ENCODE data around the gene FXYD1. TPM values are rescaled to one million over a fixed set of nuclear protein-coding genes. Genes with fewer than 3 reads are reported as not detected.
A peak's percentile ranks its signal among the peaks of the same experiment; 100 is the strongest.

FXYD1 gene
- not detected for polyA plus RNA-seq (2012; ENCODE audit: missing spikeins)

- FAIRE-seq (no peak), DNase-seq (ENCODE audit: insufficient read length) (no peak)
- TF ChIP-seq TAF1 (IDR thresholded peaks at IDR 0.05; ENCODE audit: borderline replicate concordance, low read depth, low read length): no peak
Observed at GRCh38 chr19:35138305-35138892, at the start of gene FXYD1. Gene FXYD1 (plus strand): TSS chr19:35138824. CDS start chr19:35140080, 1,256 bp downstream.

- FAIRE-seq: no peak
- no peak for DNase-seq (ENCODE audit: insufficient read length)
- no peak for TF ChIP-seq TAF1 (IDR thresholded peaks at IDR 0.05; ENCODE audit: borderline replicate concordance, low read depth, low read length)
- no peak for TF ChIP-seq POLR2AphosphoS5 (IDR thresholded peaks at IDR 0.05; ENCODE audit: low read depth, low read length)
- no peak for TF ChIP-seq POLR2A (IDR thresholded peaks at IDR 0.05; ENCODE audit: low read depth, low read length)
Observed at GRCh38 chr19:35089554-35089953, 49.1 kb upstream of the FXYD1 start.

GRCh38 chr19:35090160-35090505 is 48.5 kb upstream of the FXYD1 start:
- TF ChIP-seq POLR2A (IDR thresholded peaks at IDR 0.05; ENCODE audit: low read depth, low read length) (no peak), POLR2AphosphoS5 (IDR thresholded peaks at IDR 0.05; ENCODE audit: low read depth, low read length) (no peak), TAF1 (IDR thresholded peaks at IDR 0.05; ENCODE audit: borderline replicate concordance, low read depth, low read length) (no peak)
- FAIRE-seq (no peak), DNase-seq (ENCODE audit: insufficient read length) (no peak)

GRCh38 chr19:35090506-35091214 is 48.0 kb upstream of the FXYD1 start:
- peak; percentile 63 for DNase-seq (ENCODE audit: insufficient read length)
- no peak for FAIRE-seq
- no peak for TF ChIP-seq POLR2A (IDR thresholded peaks at IDR 0.05; ENCODE audit: low read depth, low read length)
- TF ChIP-seq TAF1 (IDR thresholded peaks at IDR 0.05; ENCODE audit: borderline replicate concordance, low read depth, low read length): no peak
- no peak for TF ChIP-seq POLR2AphosphoS5 (IDR thresholded peaks at IDR 0.05; ENCODE audit: low read depth, low read length)

GRCh38 chr19:35093430-35093829 is 45.2 kb upstream of the FXYD1 start:
- no peak for DNase-seq (ENCODE audit: insufficient read length)
- TF ChIP-seq TAF1 (IDR thresholded peaks at IDR 0.05; ENCODE audit: borderline replicate concordance, low read depth, low read length) (no peak), POLR2AphosphoS5 (IDR thresholded peaks at IDR 0.05; ENCODE audit: low read depth, low read length) (no peak), POLR2A (IDR thresholded peaks at IDR 0.05; ENCODE audit: low read depth, low read length) (no peak)
- FAIRE-seq: no peak

DNA sequence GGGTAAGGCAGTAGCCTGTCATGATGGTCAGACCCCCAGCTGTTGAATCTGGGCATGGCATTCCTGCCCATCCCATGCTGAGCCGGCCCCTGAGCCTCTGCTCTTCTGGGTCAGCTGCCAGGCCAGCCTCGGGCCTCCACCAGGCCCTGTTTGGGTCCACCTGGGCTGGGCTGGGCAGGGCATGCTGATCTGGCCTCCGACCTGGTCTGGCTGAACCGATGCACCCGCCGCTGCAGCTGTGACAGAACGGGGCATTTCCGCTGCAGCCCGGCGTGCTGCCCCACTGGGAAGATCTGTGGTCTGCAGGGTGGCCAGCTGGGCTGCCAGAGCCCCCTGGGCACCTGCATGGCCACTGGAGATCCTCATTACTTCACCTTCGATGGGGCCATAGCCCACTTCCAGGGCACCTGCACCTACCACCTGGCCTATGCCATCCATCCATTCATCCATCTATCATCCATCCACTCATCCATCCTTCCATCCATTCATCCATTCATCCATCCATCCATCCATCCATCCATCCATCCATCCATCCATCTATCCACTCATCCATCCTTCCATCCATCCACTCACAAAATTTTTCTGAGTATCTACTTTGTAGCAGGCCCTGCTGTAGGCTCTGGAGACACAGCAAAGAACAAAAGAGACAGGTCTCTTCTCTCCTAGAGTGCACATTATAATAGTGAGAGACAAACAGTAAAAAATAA is 44.5 kb upstream of the FXYD1 start:
- TF ChIP-seq POLR2A (IDR thresholded peaks at IDR 0.05; ENCODE audit: low read depth, low read length) (no peak), TAF1 (IDR thresholded peaks at IDR 0.05; ENCODE audit: borderline replicate concordance, low read depth, low read length) (no peak), POLR2AphosphoS5 (IDR thresholded peaks at IDR 0.05; ENCODE audit: low read depth, low read length) (no peak)
- DNase-seq (ENCODE audit: insufficient read length): no peak
- no peak for FAIRE-seq

GRCh38 chr19:35094656-35095055 is 44.0 kb upstream of the FXYD1 start:
- FAIRE-seq (no peak), DNase-seq (ENCODE audit: insufficient read length) (no peak)
- no peak for TF ChIP-seq TAF1 (IDR thresholded peaks at IDR 0.05; ENCODE audit: borderline replicate concordance, low read depth, low read length)

GRCh38 chr19:35095667-35096368 is 42.8 kb upstream of the FXYD1 start:
- DNase-seq (ENCODE audit: insufficient read length): no peak
- no peak for TF ChIP-seq POLR2AphosphoS5 (IDR thresholded peaks at IDR 0.05; ENCODE audit: low read depth, low read length)
- no peak for FAIRE-seq

DNA sequence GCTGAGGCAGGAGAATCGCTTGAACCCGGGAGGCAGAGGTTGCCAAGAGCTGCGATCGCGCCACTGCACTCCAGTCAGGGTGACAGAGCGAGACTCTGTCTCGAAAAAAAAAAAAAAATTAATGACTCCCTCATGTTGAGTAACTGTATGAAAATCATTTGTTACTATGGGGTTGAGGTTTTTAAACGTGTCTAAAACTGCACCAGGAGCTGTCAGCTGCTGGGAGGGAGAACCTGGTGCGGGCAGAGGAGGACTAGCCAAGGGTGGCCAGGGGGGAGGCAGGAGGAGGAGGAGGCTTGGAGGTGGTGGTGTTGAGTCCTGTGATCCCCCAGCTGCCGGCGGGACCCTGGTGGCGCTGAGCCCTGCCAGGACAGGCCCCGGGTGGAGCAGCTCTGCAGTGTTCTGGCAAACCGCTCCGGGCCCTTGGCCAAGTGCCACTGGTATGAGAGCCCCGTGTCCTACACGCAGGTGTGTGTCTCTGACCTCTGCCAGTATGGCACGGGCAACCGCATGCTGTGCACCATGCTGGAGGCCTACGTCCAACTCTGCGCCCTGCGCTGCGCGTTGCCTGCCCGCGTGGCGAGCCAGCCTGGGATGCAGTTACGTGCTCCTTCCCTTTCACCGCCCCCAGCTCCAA is 40.1 kb upstream of the FXYD1 start:
- FAIRE-seq (no peak), DNase-seq (ENCODE audit: insufficient read length) (no peak)
- TF ChIP-seq TAF1 (IDR thresholded peaks at IDR 0.05; ENCODE audit: borderline replicate concordance, low read depth, low read length) (no peak), POLR2A (IDR thresholded peaks at IDR 0.05; ENCODE audit: low read depth, low read length) (no peak)

- DNase-seq (ENCODE audit: insufficient read length) (no peak), FAIRE-seq (no peak)
- no peak for TF ChIP-seq TAF1 (IDR thresholded peaks at IDR 0.05; ENCODE audit: borderline replicate concordance, low read depth, low read length)
- TF ChIP-seq POLR2AphosphoS5 (IDR thresholded peaks at IDR 0.05; ENCODE audit: low read depth, low read length): no peak
- no peak for TF ChIP-seq POLR2A (IDR thresholded peaks at IDR 0.05; ENCODE audit: low read depth, low read length)
Observed at GRCh38 chr19:35099155-35099896, 39.3 kb upstream of the FXYD1 start.

- TF ChIP-seq POLR2A (IDR thresholded peaks at IDR 0.05; ENCODE audit: low read depth, low read length): no peak
- TF ChIP-seq TAF1 (IDR thresholded peaks at IDR 0.05; ENCODE audit: borderline replicate concordance, low read depth, low read length): no peak
- TF ChIP-seq POLR2AphosphoS5 (IDR thresholded peaks at IDR 0.05; ENCODE audit: low read depth, low read length): no peak
- DNase-seq (ENCODE audit: insufficient read length) (no peak), FAIRE-seq (no peak)
Observed at GRCh38 chr19:35099897-35100275, 38.7 kb upstream of the FXYD1 start.

All from GM12892 (cell line).